Right ventricle myocardium inferior (tissue), 1 donor: Measurements from ENCODE around the gene ZNF524. TPM values are rescaled to one million over a fixed set of nuclear protein-coding genes. Genes with fewer than 3 reads are reported as not detected.

Source experiments
- ATAC-seq: fragments of 200-7000 bp; cut with Tn5 transposase; one replicate; pipeline ENCODE4 v1.9.1; 2020; ENCODE audit warnings: mild to moderate bottlenecking, moderate library complexity
- DNase-seq: peaks from one replicate; pipeline ENCODE4 v3.0.0; 2021; ENCODE audit errors: missing footprints
- intact Hi-C: fragments of 100-400 bp; cut with DNase I; formaldehyde crosslinking; loops from one replicate; pipeline ENCODE4 v1.11.0; 2022
- total RNA-seq: library from RNA; stranded (reverse); fragmentation: NEBNext Ultra II Directional; extraction: Animal tissue kit (Norgen Biotek cat#: 25700); gene quantifications from one replicate; pipeline ENCODE4 v1.2.1, GENCODE V29; 2021
- donor health status: DM: no; HTN: yes; CAD: no; lungs with severe emphysema.

ZNF524 gene
- total RNA-seq, 1 donor from 2014 or later = 16.9 TPM

DNA sequence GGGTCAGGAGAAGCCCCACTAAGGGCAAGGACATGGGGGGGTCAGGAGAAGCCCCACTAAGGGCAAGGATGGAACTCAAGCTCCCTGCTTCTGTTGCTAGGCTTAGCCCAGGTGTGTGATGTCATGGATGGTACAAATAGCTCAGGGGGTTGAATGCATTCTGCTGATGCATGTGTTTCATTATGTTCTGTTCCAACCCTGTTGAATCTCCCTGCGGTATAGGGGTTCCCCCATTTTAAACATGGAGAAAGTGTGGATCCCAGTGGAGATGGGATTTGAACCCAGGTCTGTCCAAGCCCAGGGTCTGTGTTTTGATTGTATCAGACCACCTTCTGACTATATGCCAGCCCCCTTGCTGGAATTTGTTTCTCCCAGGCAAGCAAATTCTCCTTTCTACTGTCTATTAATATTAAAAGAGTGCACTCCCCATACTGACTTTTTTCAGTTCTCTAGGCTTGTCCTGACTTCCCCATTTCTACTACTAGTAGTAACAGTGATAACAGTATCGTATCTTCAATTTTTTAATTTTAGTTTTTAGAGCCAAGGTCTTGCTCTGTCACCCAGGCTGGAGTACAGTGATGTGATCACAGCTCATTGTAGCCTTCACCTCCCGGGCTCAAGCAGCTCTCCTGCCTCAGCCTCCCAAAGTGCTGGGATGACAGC is 12.0 kb downstream of the ZNF524 start:
- DNase-seq = no peak
- ATAC-seq = no peak
- intact Hi-C loops = no loop called here

DNA sequence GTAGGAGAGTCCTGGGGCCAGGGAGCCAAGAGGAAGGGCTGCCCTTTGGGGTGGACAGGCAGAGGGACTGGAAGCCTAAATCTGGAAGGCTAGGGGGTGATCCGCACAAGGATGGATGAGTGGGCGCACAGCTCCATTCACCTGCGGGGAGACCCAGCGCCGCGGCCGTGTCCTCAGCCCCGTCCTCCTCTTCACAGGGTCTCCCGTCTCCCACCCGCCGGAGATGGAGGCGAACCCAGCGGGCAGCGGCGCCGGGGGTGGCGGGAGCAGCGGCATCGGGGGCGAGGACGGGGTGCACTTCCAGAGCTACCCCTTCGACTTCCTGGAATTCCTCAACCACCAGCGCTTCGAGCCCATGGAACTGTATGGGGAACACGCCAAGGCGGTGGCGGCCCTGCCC is 13.3 kb downstream of the ZNF524 start:
- ATAC-seq (no peak), DNase-seq (no peak)
- intact Hi-C loops = no loop called here

DNA sequence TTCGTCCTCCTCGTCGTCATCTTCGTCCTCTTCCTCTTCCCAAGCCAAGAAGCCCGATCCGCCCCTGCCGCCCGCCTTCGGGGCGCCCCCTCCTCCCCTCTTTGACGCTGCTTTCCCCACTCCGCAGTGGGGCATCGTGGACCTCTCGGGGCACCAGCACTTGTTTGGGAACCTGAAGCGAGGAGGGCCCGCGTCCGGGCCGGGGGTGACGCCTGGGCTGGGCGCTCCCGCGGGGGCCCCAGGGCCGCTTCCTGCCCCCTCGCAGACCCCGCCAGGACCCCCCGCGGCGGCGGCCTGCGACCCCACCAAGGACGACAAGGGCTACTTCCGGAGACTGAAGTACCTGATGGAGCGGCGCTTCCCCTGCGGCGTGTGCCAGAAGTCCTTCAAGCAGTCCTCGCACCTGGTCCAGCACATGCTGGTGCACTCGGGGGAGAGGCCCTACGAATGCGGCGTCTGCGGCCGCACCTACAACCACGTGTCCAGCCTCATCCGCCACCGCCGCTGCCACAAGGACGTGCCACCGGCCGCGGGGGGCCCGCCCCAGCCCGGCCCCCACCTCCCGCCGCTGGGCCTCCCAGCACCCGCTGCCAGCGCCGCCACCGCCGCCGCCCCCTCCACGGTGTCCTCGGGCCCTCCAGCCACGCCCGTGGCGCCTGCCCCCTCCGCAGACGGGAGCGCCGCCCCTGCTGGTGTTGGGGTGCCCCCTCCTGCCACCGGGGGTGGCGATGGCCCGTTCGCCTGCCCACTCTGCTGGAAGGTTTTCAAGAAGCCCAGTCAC is 14.0 kb downstream of the ZNF524 start:
- ATAC-seq = no peak
- intact Hi-C loops = no loop called here
- DNase-seq = no peak

DNA sequence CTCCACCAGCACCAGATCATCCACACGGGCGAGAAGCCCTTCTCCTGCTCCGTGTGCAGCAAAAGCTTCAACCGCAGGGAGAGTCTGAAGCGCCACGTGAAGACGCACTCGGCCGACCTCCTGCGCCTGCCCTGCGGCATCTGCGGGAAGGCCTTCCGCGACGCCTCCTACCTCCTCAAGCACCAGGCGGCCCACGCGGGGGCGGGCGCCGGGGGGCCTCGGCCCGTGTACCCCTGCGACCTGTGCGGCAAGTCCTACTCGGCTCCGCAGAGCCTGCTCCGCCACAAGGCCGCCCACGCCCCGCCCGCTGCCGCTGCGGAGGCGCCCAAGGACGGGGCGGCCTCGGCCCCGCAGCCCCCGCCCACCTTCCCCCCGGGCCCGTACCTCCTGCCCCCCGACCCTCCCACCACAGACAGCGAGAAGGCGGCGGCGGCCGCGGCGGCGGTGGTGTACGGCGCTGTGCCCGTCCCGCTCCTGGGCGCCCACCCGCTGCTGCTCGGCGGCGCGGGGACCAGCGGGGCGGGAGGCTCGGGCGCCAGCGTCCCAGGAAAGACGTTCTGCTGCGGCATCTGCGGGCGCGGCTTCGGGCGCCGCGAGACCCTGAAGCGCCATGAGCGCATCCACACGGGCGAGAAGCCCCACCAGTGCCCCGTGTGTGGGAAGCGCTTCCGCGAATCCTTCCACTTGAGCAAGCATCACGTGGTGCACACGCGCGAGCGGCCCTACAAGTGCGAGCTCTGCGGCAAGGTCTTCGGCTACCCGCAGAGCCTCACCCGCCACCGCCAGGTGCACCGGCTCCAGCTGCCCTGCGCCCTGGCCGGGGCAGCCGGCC is 14.8 kb downstream of the ZNF524 start:
- no peak for DNase-seq

DNA sequence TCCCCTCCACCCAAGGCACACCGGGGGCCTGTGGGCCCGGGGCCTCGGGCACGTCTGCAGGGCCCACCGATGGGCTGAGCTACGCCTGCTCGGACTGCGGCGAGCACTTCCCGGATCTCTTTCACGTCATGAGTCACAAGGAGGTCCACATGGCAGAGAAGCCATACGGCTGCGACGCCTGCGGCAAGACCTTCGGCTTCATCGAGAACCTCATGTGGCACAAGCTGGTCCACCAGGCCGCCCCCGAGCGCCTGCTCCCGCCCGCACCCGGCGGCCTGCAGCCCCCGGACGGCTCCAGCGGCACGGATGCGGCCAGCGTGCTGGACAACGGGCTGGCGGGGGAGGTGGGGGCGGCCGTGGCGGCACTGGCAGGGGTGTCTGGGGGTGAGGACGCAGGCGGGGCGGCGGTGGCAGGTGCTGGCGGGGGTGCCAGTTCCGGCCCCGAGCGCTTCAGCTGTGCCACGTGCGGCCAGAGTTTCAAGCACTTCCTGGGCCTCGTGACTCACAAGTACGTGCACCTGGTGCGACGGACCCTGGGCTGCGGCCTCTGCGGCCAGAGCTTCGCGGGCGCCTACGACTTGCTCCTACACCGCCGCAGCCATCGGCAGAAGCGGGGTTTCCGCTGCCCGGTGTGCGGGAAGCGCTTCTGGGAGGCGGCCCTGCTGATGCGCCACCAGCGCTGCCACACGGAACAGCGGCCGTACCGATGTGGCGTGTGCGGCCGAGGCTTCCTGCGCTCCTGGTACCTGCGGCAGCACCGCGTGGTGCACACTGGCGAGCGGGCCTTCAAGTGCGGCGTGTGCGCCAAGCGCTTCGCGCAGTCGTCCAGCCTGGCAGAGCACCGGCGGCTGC is 15.7 kb downstream of the ZNF524 start:
- intact Hi-C loops = no loop called here

More for the DNA sequence above, 14.8 kb downstream of the ZNF524 start:
- ATAC-seq = no peak
- intact Hi-C loops = no loop called here

DNA sequence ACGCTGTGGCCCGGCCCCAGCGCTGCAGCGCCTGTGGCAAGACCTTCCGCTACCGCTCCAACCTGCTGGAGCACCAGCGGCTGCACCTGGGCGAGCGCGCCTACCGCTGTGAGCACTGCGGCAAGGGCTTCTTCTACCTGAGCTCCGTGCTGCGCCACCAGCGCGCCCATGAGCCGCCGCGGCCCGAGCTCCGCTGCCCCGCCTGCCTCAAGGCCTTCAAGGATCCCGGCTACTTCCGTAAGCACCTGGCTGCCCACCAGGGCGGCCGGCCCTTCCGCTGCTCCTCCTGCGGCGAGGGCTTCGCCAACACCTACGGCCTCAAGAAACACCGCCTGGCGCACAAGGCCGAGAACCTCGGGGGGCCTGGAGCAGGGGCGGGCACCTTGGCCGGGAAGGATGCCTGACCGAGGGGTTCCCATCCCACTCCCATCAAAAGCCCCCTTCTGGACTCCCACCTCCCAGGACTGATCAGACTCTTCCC is 16.3 kb downstream of the ZNF524 start:
- no peak for DNase-seq
- intact Hi-C loops = no loop called here

More for the DNA sequence above, 15.7 kb downstream of the ZNF524 start:
- no peak for ATAC-seq
- no peak for DNase-seq

DNA sequence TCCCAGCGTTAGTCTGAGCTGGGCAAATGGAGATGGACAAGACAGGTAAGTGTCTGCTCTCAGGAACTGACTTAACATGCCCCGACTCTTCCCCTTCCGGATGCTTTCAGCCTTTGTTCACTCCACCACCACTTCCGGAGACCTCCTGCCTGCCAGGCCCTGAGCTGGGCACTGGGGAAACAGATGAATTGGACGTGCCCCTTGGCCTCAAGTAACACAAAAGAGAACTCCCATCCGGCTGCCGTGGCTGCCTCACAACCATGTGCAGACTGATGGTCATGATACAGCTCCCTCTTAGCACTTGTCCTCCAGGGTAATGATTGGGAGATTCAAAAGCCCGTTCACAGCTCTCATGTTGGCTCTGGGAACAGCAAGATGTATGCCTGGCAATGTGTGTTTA is 17.3 kb downstream of the ZNF524 start:
- intact Hi-C loops = no loop called here
- ATAC-seq (no peak), DNase-seq (no peak)

More for the DNA sequence above, 16.3 kb downstream of the ZNF524 start:
- ATAC-seq = no peak

DNA sequence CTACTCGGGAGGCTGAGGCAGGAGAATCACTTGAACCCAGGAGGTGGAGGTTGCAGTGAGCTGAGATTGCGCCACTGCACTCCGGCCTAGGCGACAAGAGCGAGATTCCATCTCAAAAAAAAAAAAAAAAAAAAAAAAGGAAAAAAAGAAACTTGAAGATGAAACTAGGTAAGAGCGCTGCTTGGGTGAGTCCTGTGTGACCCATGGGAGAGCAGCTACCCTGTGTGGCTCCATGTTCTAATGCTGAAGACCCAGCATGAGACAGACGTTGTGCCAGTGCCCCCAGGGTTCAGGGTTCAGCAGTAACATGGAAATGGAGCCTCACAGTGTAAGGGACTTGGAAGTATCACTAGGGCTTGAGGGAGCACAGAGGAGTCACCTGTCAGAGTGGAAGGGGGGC is 18.3 kb downstream of the ZNF524 start:
- DNase-seq (no peak), ATAC-seq (no peak)
- intact Hi-C loops = no loop called here

DNA sequence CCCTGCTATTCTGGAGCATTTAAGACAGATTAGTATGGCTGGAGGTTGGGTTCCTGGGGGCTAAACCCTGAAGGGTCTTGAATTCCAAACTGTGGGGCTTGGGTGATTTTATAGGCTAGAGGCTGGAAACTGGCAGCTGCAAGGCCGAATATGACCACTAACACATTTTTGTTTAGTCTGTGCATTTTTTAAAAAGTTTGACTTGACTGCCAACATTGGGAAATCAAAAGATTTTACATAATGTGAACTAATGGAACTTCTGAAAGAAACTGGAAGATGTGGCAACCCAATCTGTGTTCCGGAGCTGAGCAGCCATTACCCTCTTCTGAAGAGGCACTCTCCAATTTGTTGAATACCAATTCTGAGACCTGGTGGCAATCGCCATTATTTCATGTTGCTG is 19.2 kb downstream of the ZNF524 start:
- intact Hi-C loops = no loop called here
- DNase-seq (no peak), ATAC-seq (no peak)

DNA sequence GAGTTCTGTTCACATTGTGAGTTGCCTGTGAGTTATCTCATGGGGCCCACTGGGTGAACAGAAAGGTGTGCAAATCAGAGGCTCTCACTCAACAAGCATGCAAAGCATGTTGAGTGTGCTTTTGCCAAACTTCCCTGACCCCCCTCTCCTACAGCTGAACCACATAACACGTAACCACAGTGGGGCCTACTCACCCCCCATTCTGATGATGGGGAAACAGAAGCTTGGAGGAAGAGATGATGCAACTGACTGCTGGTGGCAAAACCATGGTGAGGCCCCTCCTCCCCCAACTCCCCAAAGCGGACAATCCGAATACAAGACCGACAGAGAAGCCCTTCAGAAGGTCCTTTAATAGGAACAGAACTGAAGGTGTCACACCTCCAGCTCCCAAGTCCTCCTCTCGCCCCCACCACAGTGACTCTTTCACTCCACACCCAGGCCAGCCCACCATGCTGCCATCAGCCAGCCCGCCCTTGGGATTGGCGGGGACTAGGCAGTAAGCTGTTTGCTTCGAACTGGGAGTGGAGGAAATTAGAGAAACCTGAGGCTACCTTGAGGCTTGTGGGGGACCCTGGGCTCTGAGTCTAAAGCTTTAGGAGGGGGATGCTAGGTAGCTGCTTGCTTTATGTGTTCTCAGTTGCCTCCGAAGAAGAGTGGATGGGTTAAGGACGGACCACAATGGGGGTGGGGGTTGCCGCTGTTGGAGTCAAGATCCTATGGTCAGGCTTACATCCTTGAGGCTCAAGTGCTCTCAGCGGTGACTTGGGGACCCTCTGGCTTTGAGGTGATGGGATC is 20.5 kb downstream of the ZNF524 start:
- ATAC-seq (no peak), DNase-seq (no peak)
- intact Hi-C loops = loop anchor here (10.0 kb wide), 1 partner anchor 476 kb away; the partner anchor contains the start of gene TNNT1

DNA sequence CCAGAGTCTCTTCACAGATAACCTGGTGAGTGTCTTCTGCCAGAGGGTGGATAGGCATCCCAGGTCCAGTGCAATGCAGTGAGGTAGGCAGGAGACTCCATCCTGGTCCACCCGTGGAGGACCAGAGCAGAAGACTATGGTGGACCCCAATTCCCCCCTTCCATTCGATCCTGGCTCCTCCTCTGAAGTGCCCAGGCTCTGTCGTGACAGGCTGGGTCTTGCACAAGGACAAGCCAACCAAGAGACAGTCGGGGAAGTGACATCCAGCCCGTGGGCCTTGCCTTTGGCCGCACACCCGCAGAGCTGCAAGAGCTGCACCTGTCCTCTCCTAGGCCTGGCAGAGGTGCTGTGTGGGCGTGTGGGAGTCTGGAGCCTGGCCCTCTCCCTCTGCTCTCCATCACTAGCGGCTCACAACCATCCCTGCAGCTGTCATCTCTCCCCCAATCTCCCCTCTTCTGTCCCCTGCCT is 21.2 kb downstream of the ZNF524 start:
- no peak for ATAC-seq
- no peak for DNase-seq
- intact Hi-C loops = loop anchor here (10.0 kb wide), 1 partner anchor 476 kb away; the partner anchor contains the start of gene TNNT1

DNA sequence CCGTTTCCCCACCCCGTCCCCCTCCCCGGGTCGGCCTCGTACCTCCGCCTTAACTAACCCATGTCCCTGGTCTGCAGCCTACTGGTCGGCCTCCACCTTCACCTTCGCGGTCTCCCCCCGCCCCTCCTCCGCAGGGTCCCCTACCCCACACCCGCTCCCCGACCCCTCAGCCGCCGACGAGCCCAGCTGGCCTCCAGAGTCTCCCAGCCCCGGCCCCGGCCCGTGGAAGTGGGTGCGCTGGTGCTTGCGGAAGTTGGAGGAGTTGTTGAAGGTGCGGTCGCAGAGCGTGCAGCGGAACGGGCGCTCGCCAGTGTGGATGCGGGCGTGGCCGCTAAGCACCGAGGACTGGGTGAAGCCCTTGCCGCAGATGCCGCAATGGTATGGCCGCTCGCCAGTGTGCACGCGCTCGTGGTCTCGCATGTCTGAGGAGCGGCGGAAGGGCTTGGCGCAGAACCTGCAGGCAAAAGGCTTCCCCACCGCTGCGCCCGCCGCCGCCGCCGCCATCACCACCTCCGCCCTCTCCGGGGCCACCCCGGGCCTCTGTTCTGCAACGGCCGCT is 21.7 kb downstream of the ZNF524 start:
- intact Hi-C loops = loop anchor here (10.0 kb wide), 1 partner anchor 477 kb away; the partner anchor contains the start of gene TNNT1
- DNase-seq (no peak), ATAC-seq (no peak)

DNA sequence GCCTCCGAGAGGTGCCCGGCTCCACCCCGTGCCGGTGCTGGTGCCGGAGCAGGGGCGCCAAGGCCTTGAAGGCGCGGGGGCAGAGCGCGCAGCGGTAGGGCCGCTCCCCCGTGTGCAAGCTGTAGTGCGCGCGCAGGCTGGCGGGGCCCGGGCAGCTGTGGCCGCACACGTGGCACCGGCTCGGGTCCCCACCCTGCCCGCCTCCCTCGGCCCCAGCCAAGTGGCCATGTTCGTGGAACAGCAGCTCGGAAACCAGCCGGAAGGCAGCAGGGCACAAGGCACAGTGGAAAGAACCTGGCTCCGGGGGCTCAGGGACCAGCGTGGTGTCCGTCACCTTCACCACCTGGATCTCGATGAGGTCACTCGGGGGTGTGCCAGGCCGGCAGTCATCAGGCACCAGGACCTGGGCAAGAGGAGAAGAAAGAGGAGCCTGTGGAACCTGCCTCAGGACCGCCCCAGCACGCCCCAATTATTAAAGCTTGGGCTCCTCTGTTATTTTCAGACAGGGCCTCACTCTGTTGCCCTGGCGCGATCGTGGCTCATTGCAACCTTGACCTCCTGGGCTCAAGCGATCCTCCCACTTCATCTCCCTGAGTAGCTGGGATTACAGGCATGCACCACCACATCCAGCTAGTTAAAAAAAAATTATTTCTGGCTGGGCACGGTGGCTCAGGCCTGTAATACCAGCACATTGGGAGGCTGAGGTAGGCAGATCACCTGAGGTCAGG is 22.3 kb downstream of the ZNF524 start:
- DNase-seq (no peak), ATAC-seq (no peak)
- intact Hi-C loops = loop anchor here (10.0 kb wide), 1 partner anchor 478 kb away; the partner anchor contains the start of gene TNNT1

DNA sequence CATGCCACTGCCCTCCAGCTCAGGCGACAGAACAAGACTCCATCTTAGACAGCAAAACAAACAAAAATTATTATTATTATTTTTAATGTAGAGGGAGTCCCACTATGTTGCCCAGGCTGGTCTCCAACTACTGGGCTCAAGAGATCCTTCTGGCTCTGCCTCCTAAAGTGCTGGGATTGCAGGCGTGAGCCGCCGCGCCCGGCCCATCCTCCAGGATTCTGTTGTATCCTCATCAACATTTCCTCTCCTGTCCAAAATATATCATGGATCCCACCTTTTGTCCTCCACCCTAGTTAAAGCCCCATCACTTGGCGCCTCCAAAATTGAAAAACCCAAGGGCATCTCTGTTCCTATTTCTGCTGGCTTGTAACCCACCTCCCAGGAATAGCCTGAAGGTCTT is 23.0 kb downstream of the ZNF524 start:
- intact Hi-C loops = loop anchor here (10.0 kb wide), 1 partner anchor 478 kb away; the partner anchor contains the start of gene TNNT1
- no peak for DNase-seq
- no peak for ATAC-seq

DNA sequence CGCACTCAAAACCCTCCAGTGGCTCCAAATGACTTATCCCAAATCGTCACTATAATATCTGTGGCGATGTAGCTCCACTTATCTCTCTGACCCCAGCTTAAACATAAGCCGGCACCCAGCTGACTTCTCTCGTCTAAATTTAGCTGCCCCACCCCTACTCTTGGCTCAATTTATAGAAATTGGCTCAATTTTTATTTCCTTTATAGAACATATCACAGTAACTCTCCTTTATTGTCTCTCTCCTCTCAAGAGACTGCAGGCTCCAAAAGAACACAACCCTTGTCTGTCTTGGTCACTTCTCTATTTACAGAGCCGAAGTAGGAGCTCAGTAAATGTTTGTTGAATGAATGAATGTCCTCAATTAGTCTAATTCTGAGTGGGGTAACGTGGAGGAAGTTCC is 23.5 kb downstream of the ZNF524 start:
- no peak for DNase-seq
- intact Hi-C loops = loop anchor here (10.0 kb wide), 1 partner anchor 479 kb away; the partner anchor contains the start of gene TNNT1
- no peak for ATAC-seq
